Measurements from ENCODE around the gene ORAI2.

GRCh38 chr7:102416406-102416805 is 17.0 kb upstream of the ORAI2 start:
- TF ChIP-seq REST (IDR thresholded peaks at IDR 0.05; ENCODE audit: insufficient replicate concordance, low read depth), result no peak
- TF ChIP-seq CTCF (IDR thresholded peaks at IDR 0.05; ENCODE audit: insufficient read depth, low read length), result no peak
- no peak for TF ChIP-seq POLR2AphosphoS5 (IDR thresholded peaks at IDR 0.05; ENCODE audit: low read depth)
- no peak for TF ChIP-seq GABPA (IDR thresholded peaks at IDR 0.05; ENCODE audit: low read depth)
